ENCODE results near the gene VSIG2. TPM values are rescaled to one million over a fixed set of nuclear protein-coding genes. Genes with fewer than 3 reads are reported as not detected.

VSIG2 gene
- total RNA-seq, 1 donor = not detected

DNA sequence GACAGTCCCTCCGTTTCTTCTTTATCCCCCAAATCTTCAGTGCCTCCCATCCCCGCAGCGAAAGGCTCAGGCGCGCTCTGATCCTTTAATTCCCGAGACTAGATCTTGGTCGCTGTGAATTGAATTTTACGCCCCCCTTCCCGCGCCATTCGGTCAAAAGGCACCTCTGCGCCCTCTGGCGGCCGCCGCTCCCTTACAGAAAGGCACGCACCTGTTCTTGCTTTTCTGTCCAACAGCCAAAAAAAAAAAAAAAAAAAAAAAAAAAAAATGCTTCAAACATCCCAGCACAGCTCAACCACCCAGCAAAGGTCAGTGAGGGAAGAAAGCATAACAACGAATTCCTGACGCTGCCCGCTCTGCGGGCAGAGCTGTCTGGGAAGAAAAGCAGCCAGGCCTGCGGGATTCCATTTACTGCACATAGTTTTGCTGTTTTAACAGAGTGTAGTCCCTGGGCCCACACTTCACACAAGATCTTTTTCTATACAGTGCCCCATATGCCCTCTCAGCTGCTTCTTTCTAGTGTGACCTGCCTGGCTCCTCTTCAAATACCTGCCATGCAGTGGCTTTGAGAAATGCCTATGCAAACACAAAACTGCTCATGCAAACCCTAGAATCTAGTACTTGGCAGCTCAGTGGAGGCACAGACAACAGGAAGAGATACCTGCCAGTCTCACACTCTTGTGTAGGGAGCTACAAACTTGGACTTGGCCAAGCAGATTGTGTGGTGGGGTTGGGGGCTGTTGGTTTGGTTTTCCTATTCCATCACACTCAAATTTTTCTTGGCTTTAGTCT lies 11.3 kb upstream of the VSIG2 start:
- TF ChIP-seq, protein P1, sequence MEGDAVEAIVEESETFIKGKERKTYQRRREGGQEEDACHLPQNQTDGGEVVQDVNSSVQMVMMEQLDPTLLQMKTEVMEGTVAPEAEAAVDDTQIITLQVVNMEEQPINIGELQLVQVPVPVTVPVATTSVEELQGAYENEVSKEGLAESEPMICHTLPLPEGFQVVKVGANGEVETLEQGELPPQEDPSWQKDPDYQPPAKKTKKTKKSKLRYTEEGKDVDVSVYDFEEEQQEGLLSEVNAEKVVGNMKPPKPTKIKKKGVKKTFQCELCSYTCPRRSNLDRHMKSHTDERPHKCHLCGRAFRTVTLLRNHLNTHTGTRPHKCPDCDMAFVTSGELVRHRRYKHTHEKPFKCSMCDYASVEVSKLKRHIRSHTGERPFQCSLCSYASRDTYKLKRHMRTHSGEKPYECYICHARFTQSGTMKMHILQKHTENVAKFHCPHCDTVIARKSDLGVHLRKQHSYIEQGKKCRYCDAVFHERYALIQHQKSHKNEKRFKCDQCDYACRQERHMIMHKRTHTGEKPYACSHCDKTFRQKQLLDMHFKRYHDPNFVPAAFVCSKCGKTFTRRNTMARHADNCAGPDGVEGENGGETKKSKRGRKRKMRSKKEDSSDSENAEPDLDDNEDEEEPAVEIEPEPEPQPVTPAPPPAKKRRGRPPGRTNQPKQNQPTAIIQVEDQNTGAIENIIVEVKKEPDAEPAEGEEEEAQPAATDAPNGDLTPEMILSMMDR (IDR thresholded peaks at IDR 0.05; ENCODE audit: insufficient read depth, low read length) = peak; percentile 83
- DNase-seq (ENCODE audit: low read depth) = peak; percentile 64

DNA sequence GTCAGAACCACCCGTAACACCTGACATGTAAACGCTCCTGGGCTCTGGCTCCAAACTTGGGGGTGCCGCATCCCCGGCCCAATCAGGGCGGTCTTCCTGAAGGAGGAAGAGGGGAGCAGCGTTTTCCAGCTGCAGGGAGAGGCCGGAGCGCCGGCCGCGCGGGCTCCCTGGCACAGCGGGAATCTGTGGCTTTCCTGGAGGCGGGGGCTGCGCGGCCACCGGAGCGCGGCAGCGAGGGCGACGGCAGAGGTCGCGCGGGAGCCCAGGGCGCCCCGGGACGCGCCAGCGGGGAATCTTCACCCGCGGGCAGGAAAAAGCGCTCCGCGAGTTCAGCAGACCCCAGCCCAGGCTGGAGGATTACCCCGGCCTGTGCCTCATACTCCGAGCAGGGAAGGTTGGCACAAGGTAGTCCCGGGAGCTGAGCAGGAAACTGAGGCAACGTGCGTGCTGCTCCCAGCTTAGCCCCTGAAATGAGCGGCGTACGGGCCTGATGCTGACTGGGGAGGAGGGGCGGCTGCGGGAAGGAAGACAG lies 10.6 kb upstream of the VSIG2 start:
- DNase-seq (ENCODE audit: low read depth) = no peak
- H3K4me3 ChIP-seq (ENCODE audit: low read depth, low read length) = peak overlapping the region; percentile 52
- TF ChIP-seq, protein P1 (IDR thresholded peaks at IDR 0.05; ENCODE audit: insufficient read depth, low read length) = no peak

More for the DNA sequence above, 11.3 kb upstream of the VSIG2 start:
- peak overlapping the region; percentile 52 for H3K4me3 ChIP-seq (ENCODE audit: low read depth, low read length)

DNA sequence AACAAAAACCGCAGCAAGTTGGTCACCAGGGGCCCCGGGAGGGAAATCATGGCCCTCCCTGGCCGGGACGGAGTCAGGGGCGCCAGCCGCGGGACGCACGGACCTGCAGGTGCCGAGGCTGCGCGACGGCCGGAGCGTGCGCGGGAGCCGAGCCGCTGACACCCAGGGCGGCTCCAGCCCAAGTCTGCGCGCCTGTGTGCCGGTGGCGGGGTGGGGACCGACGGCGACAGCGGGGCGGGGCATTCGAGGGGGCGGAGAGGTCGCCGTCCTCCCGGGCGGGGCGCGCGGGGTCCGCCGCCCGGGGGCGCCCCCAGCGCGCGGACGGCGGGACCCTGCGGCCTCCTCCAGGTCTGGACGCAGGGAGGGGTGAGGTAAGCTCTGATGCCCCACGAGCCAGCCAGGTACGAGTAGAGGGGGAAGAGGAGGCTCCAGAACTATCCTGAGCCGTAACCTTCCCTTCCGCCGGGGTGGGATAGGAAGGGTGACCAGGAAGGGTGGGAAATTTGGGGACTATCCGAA lies 10.1 kb upstream of the VSIG2 start, which contains the start of gene ESAM:
ESAM (minus strand) TSS at position 186 of the 519 bp plus-strand sequence; CDS start at position 50, 136 bp downstream.
- H3K4me3 ChIP-seq (ENCODE audit: low read depth, low read length) = peak within 1 kb of the TSS; percentile 52
- no peak for DNase-seq (ENCODE audit: low read depth)
- TF ChIP-seq, protein P1 (IDR thresholded peaks at IDR 0.05; ENCODE audit: insufficient read depth, low read length) = no peak

DNA sequence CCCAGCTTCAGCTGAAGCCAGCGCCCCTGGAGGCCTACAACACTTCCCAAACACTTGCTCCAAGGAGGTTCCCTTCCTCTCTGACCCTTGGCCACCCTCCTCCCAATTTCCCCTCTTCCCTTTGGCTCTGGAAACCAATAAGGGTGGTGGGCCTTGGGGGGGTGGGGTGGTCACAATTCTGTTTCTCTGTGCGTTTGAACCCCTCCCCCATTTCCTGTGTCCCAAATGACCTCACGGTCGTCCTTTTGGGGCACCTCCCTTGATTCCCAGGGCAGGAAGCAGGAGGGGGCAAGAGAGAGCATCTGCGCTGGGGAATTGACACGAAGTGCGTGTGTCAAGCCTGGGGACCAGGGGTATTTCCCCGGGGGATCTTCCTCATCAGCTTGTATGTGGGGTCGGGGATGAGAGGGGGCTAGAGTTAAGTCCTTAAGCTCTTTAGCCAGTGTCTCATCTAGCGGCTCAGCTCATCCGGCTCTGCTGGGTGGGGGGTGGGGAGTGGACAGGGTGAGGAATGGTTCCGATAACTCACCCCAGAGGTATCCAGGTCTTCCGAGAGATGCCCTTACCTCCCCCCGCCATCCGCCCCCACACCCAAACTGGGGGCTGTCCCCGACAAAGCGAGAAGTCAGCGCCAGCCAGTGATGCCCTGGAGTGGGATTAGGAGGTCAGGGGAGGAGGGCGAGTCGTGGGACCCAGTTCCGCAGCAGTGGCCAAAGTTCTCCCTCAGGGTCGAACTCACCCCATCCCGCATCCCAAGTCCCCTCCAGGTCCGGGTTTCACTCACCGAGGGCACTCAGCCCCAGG lies 9.4 kb upstream of the VSIG2 start:
- TF ChIP-seq, protein P1 (IDR thresholded peaks at IDR 0.05; ENCODE audit: insufficient read depth, low read length) = no peak
- H3K4me3 ChIP-seq (ENCODE audit: low read depth, low read length) = no peak overlapping the region
- DNase-seq (ENCODE audit: low read depth) = no peak

DNA sequence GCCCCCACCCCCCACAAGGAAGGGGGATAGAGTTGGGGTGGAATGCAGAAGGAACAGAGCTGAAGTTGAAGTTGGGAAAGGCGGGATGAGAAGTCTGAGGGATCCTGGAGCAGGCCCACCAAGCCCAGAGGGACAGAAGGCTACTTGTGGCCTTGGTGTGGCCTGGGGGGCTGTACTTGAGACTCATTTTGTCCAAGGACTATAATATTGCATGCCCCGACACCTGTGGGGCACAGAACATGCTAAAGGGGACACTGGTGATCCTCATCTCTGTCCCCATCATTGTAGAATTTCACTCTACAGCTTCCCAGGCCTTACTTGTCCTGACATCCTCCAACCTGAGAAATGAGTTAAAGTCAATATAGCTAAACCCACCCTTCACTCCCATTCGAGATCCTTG lies 8.8 kb upstream of the VSIG2 start:
- DNase-seq (ENCODE audit: low read depth) = no peak
- no peak overlapping the region for H3K4me3 ChIP-seq (ENCODE audit: low read depth, low read length)
- TF ChIP-seq, protein P1 (IDR thresholded peaks at IDR 0.05; ENCODE audit: insufficient read depth, low read length) = no peak

DNA sequence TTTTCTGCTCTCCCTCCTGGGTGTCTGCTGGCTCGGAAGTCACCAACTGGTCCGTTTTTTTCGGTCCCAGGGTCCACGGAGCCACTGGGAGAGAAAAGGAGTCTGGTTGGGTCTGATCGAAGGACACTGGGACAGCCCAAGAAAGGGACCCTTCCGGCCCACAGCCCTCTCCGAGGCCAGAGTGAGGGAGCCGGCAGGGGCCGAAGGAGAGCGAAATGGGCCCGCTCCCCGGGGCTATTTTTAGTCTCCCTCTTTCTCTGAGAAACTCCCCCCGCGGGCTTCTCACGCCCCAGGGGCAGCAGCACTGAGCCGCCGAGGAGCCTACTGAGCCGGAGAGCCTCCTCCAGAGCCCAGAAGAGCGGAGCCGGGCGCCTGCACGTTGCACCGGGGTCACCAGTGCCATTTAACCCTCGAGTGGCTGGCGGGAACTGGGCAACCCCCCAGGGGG lies 8.2 kb upstream of the VSIG2 start:
- TF ChIP-seq, protein P1 (IDR thresholded peaks at IDR 0.05; ENCODE audit: insufficient read depth, low read length) = no peak
- DNase-seq (ENCODE audit: low read depth) = no peak
- H3K4me3 ChIP-seq (ENCODE audit: low read depth, low read length) = no peak overlapping the region

All from fibroblast of the aortic adventitia (primary cell).